ENCODE measurements around the gene OR2L5. TPM values are rescaled to one million over a fixed set of nuclear protein-coding genes. Genes with fewer than 3 reads are reported as not detected.

Gene OR2L5
- polyA plus RNA-seq, 1 donor from 2014 or later, result not detected

DNA sequence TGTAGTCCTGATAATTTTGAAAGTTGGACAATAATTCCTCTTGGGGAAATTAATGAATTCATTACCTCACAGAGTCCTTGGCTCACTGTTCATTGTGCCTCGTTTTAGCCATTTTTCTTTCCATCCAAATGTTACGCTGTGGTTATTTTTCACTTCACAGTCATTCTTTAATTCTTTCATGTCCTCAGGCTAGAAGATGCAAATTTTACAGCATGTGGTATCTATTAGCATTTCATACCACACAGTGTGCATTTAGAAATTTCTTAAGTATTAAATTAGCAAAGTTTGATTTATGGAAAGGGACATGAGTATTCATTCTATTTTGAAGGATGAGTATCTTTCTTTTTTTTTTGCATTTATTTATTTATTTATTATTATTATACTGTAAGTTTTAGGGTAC, 51.6 kb downstream of the OR2L5 start:
- no peaks in the 10 kb centered on the region for H3K9me2 ChIP-seq (ENCODE audit: insufficient read depth, low read length)
- no peaks in the 10 kb centered on the region for H4K20me1 ChIP-seq (ENCODE audit: insufficient read depth)
- no peak overlapping the region for H3K4me2 ChIP-seq (ENCODE audit: low read length)
- no peak overlapping the region for H3K4me3 ChIP-seq (ENCODE audit: low read length)
- no peak overlapping the region for H2AFZ ChIP-seq (ENCODE audit: low read depth, low read length)
- H3K79me2 ChIP-seq (replicated peaks; ENCODE audit: insufficient read depth, low read length), result no peaks in the 10 kb centered on the region
- no peak for TF ChIP-seq REST (IDR thresholded peaks at IDR 0.05; ENCODE audit: borderline replicate concordance)
- no peak for TF ChIP-seq RAD21 (conservative IDR thresholded peaks at IDR 0.05)
- no peak for TF ChIP-seq EP300 (conservative IDR thresholded peaks at IDR 0.05; ENCODE audit: poor library complexity, severe bottlenecking)
- H3K27ac ChIP-seq (ENCODE audit: low read length), result no peak overlapping the region
- no peak overlapping the region for H3K9ac ChIP-seq (ENCODE audit: low read length)
- H3K36me3 ChIP-seq (ENCODE audit: insufficient read depth, low read length), result no peaks in the 10 kb centered on the region
- no peaks in the 10 kb centered on the region for H3K27me3 ChIP-seq (ENCODE audit: insufficient read depth, low read depth, low read length)
- no peaks in the 10 kb centered on the region for H3F3A ChIP-seq (ENCODE audit: insufficient read depth, low read length, poor library complexity, severe bottlenecking)
- no peaks in the 10 kb centered on the region for H3K9me3 ChIP-seq (ENCODE audit: low read length)

DNA sequence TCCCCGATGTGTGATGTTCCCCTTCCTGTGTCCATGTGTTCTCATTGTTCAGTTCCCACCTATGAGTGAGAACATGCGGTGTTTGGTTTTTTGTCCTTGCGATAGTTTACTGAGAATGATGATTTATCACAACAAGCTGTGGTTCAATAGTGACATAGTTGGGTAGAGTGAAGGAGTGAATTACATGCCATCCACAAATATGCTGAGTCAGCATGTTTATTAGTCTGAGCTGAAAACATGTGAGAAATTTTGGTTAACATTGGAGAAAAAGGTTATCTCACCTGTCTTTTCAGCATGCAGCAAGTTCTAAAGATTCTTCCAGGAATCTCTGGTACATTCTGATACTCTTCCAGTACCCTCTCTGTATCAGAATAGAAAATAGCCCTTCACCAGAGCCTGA, 52.1 kb downstream of the OR2L5 start:
- Histone ChIP-seq H3K79me2 (replicated peaks; ENCODE audit: insufficient read depth, low read length) (no peaks in the 10 kb centered on the region), H2AFZ (ENCODE audit: low read depth, low read length) (no peak overlapping the region), H3K4me2 (ENCODE audit: low read length) (no peak overlapping the region), H3K27me3 (ENCODE audit: insufficient read depth, low read depth, low read length) (no peaks in the 10 kb centered on the region), H3K4me3 (ENCODE audit: low read length) (no peak overlapping the region), H3K9me3 (ENCODE audit: low read length) (no peaks in the 10 kb centered on the region), H3K9me2 (ENCODE audit: insufficient read depth, low read length) (no peaks in the 10 kb centered on the region), H3K9ac (ENCODE audit: low read length) (no peak overlapping the region), H3K36me3 (ENCODE audit: insufficient read depth, low read length) (no peaks in the 10 kb centered on the region), H3K27ac (ENCODE audit: low read length) (no peak overlapping the region), H4K20me1 (ENCODE audit: insufficient read depth) (no peaks in the 10 kb centered on the region), H3F3A (ENCODE audit: insufficient read depth, low read length, poor library complexity, severe bottlenecking) (no peaks in the 10 kb centered on the region)
- TF ChIP-seq MXI1 (conservative IDR thresholded peaks at IDR 0.05; ENCODE audit: poor library complexity, severe bottlenecking) (no peak), RAD21 (conservative IDR thresholded peaks at IDR 0.05) (no peak), TAF1 (IDR thresholded peaks at IDR 0.05; ENCODE audit: low read depth) (no peak), REST (IDR thresholded peaks at IDR 0.05; ENCODE audit: borderline replicate concordance) (no peak), EP300 (conservative IDR thresholded peaks at IDR 0.05; ENCODE audit: poor library complexity, severe bottlenecking) (no peak), EZH2 (IDR thresholded peaks at IDR 0.05; ENCODE audit: borderline replicate concordance, insufficient read depth, low read length, poor library complexity, severe bottlenecking) (no peak), CTCF (IDR thresholded peaks at IDR 0.05; ENCODE audit: poor library complexity, severe bottlenecking) (no peak)

Small RNA genes within 50 kb of the gene (small RNA-seq; reads per million reads assigned to genes)
- 0 to 1.2 (median 0) reads per million in 3 experiments for gene RF00019

Other genes starting within 250 kb of the OR2L5 start
- gene OR14A16, start 189.5 kb upstream of the OR2L5 start, polyA plus RNA-seq, result not detected in 2 replicates
- gene OR11L1, start 171.8 kb upstream of the OR2L5 start, polyA plus RNA-seq, result not detected in 2 replicates
- gene TRIM58, start 156.5 kb upstream of the OR2L5 start, polyA plus RNA-seq, result 0.12 and 0.26 TPM in 2 replicates
- 1.1 TPM in 1 of 2 replicates, not detected in the other for gene OR2W3, start 118.1 kb upstream of the OR2L5 start, polyA plus RNA-seq
- gene OR2T8, start 93.4 kb upstream of the OR2L5 start, polyA plus RNA-seq, result not detected in 2 replicates
- gene OR2AJ1, start 88.8 kb upstream of the OR2L5 start, polyA plus RNA-seq, result not detected in 2 replicates
- gene OR2L8, start 64.8 kb upstream of the OR2L5 start, polyA plus RNA-seq, result not detected in 2 replicates
- not detected in 2 replicates for gene OR2AK2, start 48.4 kb upstream of the OR2L5 start, polyA plus RNA-seq
- gene OR2L2, start 16.4 kb downstream of the OR2L5 start, polyA plus RNA-seq, result 0.14 TPM in 1 of 2 replicates, not detected in the other
- gene OR2L3, start 33.2 kb downstream of the OR2L5 start, polyA plus RNA-seq, result 0.10 and 0.27 TPM in 2 replicates
- gene OR2L13, start 81.5 kb downstream of the OR2L5 start, polyA plus RNA-seq, result 1.2 TPM in 1 of 2 replicates, not detected in the other
- not detected in 2 replicates for gene OR2M5, start 131.5 kb downstream of the OR2L5 start, polyA plus RNA-seq
- gene OR2M2, start 161.2 kb downstream of the OR2L5 start, polyA plus RNA-seq, result not detected in 2 replicates
- not detected in 2 replicates for gene OR2M3, start 183.6 kb downstream of the OR2L5 start, polyA plus RNA-seq
- gene OR2M4, start 217.8 kb downstream of the OR2L5 start, polyA plus RNA-seq, result not detected in 2 replicates